Activated T-helper 17 cell treated with anti-CD3 and anti-CD28 coated beads, Interleukin-2, amount 50 U/mL, for 72 hours (primary cell): ENCODE data around the gene MIAT. TPM values are rescaled to one million over a fixed set of nuclear protein-coding genes. Genes with fewer than 3 reads are reported as not detected.

ENCODE experiments used
- ATAC-seq: fragments of 150-1000 bp; cut with Tn5 transposase; replicated peaks from 2 replicates; pipeline ENCODE4 v1.10.0; 2021; ENCODE audit warnings: mild to moderate bottlenecking, moderate library complexity
- H3K27ac Mint-ChIP-seq: one replicate; pipeline ENCODE4 v1.8.0; 2022; ENCODE audit warnings: mixed read lengths
- H3K27me3 Mint-ChIP-seq: one replicate; pipeline ENCODE4 v1.8.0; 2022; ENCODE audit warnings: mixed read lengths
- H3K36me3 Mint-ChIP-seq: one replicate; pipeline ENCODE4 v1.8.0; 2022; ENCODE audit warnings: low read depth, mild to moderate bottlenecking, mixed read lengths
- H3K4me1 Mint-ChIP-seq: one replicate; pipeline ENCODE4 v1.8.0; 2022; ENCODE audit warnings: mixed read lengths
- H3K4me3 Mint-ChIP-seq: one replicate; pipeline ENCODE4 v1.8.0; 2022; ENCODE audit warnings: mild to moderate bottlenecking, mixed read lengths
- H3K9me3 Mint-ChIP-seq: one replicate; pipeline ENCODE4 v1.8.0; 2022; ENCODE audit warnings: mixed read lengths
- total RNA-seq, 2 donors: library from RNA; stranded (reverse); gene quantifications; one replicate each; pipeline ENCODE4 v1.2.3, GENCODE V29; 2022

Gene MIAT
- total RNA-seq, 2 donors from 2014 or later = 81.2 to 166 TPM

DNA sequence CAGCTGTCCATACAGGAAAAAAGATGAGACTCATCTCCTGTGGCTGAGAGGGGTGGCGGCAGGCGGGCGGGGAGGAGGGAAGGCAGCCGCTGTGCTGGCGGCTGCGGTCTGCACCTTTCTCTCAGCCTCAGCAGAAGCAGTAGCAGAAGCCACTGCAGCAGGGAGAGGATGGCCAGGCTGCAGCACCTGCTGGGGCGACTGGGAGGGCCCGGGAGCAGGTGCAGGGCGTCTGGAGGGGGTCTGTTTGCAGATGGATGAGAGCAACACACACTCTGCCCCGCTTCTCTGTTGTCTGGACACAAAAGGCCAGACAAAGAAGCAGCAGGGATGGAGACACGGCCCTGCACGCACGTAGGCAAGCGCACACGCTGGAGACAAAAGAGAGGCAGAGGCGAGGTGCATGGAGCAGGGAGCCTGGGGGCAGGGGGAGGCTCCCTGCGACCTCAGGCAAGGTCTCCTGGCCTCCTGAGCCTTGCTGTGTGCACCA, 9.3 kb upstream of the MIAT start:
- peak overlapping the region; percentile 61 for H3K4me3 Mint-ChIP-seq
- no peaks in the 10 kb centered on the region for H3K36me3 Mint-ChIP-seq
- H3K4me1 Mint-ChIP-seq = peaks cover 50% of the 10 kb centered on the region
- H3K27me3 Mint-ChIP-seq = no peaks in the 10 kb centered on the region
- H3K27ac Mint-ChIP-seq = peak overlapping the region; percentile 58
- H3K9me3 Mint-ChIP-seq = no peaks in the 10 kb centered on the region
- peak; percentile 33 for ATAC-seq

DNA sequence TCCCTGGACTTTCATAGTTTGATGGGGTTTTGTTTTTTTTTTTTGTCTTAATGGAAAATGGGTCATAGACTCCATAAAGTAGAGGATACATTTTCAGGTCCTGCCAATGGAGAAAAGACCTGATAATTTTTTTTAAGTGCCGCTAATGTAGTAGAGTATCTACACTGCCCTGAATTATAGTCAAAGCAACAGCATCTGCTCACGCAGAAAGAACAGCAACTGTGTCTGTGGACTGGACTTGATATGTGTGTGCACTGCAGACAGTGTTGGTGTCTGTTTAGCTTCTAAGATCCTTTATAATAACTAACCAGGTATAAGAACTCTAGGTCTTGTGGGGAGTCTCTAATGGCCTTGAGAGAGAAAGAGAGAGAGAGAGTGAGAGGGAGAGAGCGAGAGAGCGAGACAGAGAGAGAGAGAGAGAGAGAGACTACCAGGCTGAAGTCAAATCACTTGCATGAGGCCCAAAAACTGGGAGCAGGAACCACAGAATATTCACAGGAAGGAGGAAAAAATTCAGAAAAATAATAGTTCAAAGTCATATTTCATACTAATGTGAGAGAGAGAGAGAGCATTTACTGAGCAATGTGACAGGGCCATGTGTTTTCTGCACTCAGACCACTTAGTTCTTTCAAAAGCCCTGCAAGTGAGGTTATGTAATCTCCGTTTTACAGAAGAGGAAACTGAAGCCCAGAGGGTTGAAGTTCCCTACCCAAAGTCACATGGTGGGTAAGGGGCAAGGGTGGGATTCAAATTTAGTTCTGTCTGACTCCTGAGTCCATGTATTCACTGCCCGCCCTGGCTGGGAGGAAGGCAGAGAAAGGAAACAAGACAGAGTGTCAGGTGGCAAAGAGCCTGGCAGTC, 8.6 kb upstream of the MIAT start:
- H3K4me3 Mint-ChIP-seq = peak overlapping the region; percentile 61
- H3K27ac Mint-ChIP-seq = peak overlapping the region; percentile 58

GRCh38 chr22:26650722-26651421, 6.5 kb upstream of the MIAT start:
- ATAC-seq = peak; percentile 84
- peak overlapping the region; percentile 27 for H3K4me3 Mint-ChIP-seq
- H3K36me3 Mint-ChIP-seq = no peaks in the 10 kb centered on the region
- H3K9me3 Mint-ChIP-seq = no peaks in the 10 kb centered on the region
- peaks cover 36% of the 10 kb centered on the region for H3K4me1 Mint-ChIP-seq
- no peaks in the 10 kb centered on the region for H3K27me3 Mint-ChIP-seq
- H3K27ac Mint-ChIP-seq = peak overlapping the region; percentile 25

More for the DNA sequence above, 8.6 kb upstream of the MIAT start:
- ATAC-seq = no peak
- no peaks in the 10 kb centered on the region for H3K27me3 Mint-ChIP-seq
- peaks cover 45% of the 10 kb centered on the region for H3K4me1 Mint-ChIP-seq
- no peaks in the 10 kb centered on the region for H3K36me3 Mint-ChIP-seq
- no peaks in the 10 kb centered on the region for H3K9me3 Mint-ChIP-seq

DNA sequence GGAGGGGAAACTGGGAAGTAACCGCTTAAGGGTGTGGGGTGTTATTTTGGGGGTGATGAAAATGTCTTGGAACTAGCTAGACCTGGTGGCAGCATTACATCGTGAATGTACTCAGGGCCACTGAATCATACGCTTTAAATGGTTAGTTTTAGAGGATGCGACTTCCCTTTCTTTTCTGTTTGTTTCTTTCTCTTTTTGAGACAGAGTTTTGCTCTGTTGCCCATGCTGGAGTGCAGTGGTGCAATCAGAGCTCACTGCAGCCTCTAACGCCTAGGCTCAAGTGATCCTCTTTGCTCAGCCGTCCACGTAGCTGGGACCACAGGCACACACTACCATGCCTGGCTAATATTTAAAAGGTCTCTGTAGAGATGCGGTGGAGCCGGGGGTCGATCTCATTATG, 5.6 kb upstream of the MIAT start:
- H3K9me3 Mint-ChIP-seq = no peaks in the 10 kb centered on the region
- H3K4me1 Mint-ChIP-seq = peaks cover 36% of the 10 kb centered on the region
- no peak for ATAC-seq
- H3K27ac Mint-ChIP-seq = no peak overlapping the region
- no peaks in the 10 kb centered on the region for H3K27me3 Mint-ChIP-seq
- no peak overlapping the region for H3K4me3 Mint-ChIP-seq
- H3K36me3 Mint-ChIP-seq = no peaks in the 10 kb centered on the region

DNA sequence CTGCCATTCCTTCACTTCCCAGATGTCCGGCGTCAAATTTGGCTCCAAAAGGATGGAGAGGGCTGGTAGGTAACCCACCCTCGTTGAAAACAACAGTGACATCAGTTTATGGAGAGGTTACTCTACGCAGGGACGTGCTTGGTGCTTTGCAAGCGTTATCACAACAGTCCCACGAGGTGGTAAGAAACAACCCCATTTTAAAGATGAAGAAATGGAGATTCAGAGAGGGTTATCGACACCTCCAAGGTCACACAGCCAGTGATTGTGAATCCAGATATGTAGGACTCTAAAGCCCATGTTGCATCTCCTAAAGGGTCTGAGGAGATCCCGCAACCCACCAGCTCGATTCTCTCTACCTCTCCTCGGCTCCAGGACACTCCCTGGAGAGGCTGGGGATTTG, 773 bp downstream of the MIAT start:
- peaks cover 19% of the 10 kb centered on the region for H3K36me3 Mint-ChIP-seq
- no peaks in the 10 kb centered on the region for H3K9me3 Mint-ChIP-seq
- H3K4me3 Mint-ChIP-seq = peak overlapping the region; percentile 94
- peaks cover 23% of the 10 kb centered on the region for H3K4me1 Mint-ChIP-seq
- ATAC-seq = peak; percentile 37
- peak overlapping the region; percentile 86 for H3K27ac Mint-ChIP-seq
- H3K27me3 Mint-ChIP-seq = no peaks in the 10 kb centered on the region

GRCh38 chr22:26658671-26659478, 1.5 kb downstream of the MIAT start:
- Mint-ChIP-seq H3K4me3 (peak overlapping the region; percentile 94), H3K36me3 (peaks cover 25% of the 10 kb centered on the region), H3K27ac (peak overlapping the region; percentile 86), H3K4me1 (peaks cover 23% of the 10 kb centered on the region), H3K27me3 (no peaks in the 10 kb centered on the region), H3K9me3 (no peaks in the 10 kb centered on the region)
- peak; percentile 90 for ATAC-seq

DNA sequence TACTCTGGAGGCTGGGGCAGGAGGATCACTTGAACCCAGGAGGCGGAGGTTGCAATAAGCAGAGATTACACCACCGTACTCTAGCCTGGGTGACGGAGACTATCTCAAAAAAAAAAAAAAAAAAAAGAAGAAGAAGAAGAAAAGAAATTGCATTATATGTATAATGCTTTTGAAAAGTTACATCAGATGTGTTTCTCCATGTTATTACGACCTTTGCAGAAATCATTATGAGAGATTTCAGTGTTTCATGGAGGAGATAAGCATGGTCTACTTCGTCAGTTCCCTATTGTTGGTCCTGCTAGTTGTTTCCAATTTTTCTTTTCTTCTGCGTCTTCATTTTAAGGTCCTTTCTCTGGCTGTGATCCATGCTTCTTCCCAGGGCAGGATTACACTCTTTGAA, 3.0 kb downstream of the MIAT start:
- ATAC-seq = no peak
- Mint-ChIP-seq H3K4me3 (peak overlapping the region; percentile 33), H3K4me1 (peaks cover 33% of the 10 kb centered on the region), H3K27ac (no peak overlapping the region), H3K36me3 (peaks cover 37% of the 10 kb centered on the region), H3K27me3 (no peaks in the 10 kb centered on the region), H3K9me3 (no peaks in the 10 kb centered on the region)

- H3K4me3 Mint-ChIP-seq = peak overlapping the region; percentile 33
- H3K36me3 Mint-ChIP-seq = peaks cover 44% of the 10 kb centered on the region
- no peaks in the 10 kb centered on the region for H3K9me3 Mint-ChIP-seq
- peaks cover 39% of the 10 kb centered on the region for H3K4me1 Mint-ChIP-seq
- no peak for ATAC-seq
- H3K27ac Mint-ChIP-seq = peak overlapping the region; percentile 66
- H3K27me3 Mint-ChIP-seq = no peaks in the 10 kb centered on the region
Measured at GRCh38 chr22:26660961-26661578, 3.7 kb downstream of the MIAT start.

GRCh38 chr22:26662160-26662559, 4.8 kb downstream of the MIAT start:
- Mint-ChIP-seq H3K9me3 (no peaks in the 10 kb centered on the region), H3K27ac (peak overlapping the region; percentile 52), H3K27me3 (no peaks in the 10 kb centered on the region), H3K4me3 (no peak overlapping the region), H3K4me1 (peaks cover 39% of the 10 kb centered on the region), H3K36me3 (peaks cover 46% of the 10 kb centered on the region)
- ATAC-seq = no peak

GRCh38 chr22:26663374-26663923, 6.1 kb downstream of the MIAT start:
- Mint-ChIP-seq H3K4me3 (no peak overlapping the region), H3K4me1 (peaks cover 35% of the 10 kb centered on the region), H3K27ac (no peak overlapping the region), H3K36me3 (peaks cover 47% of the 10 kb centered on the region), H3K27me3 (no peaks in the 10 kb centered on the region), H3K9me3 (no peaks in the 10 kb centered on the region)
- no peak for ATAC-seq

DNA sequence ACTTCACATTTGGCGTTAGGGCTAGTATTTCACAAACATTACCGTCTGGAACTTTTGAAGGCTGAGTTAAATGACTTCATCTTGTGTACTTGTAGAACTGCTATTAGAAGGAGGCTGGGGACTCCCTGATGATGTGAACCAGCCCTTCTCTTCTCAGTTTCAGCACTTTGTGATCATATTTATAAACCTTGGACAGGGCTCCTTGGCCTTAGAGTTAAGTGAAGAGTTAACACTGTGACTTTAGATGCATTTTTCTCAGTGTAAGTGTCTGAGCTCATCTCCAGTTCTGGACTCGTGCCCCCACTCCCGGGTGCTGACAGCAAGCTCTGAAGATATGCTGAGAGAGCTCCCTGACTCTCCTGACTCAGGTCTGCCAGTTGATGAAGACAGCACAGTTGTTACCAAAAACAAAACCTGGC, 8.4 kb downstream of the MIAT start:
- Mint-ChIP-seq H3K27ac (peak overlapping the region; percentile 97), H3K4me3 (peak overlapping the region; percentile 87), H3K9me3 (no peaks in the 10 kb centered on the region), H3K27me3 (no peaks in the 10 kb centered on the region), H3K36me3 (peaks cover 42% of the 10 kb centered on the region), H3K4me1 (peaks cover 44% of the 10 kb centered on the region)
- ATAC-seq = peak; percentile 42

- H3K27ac Mint-ChIP-seq = no peak overlapping the region
- peaks cover 49% of the 10 kb centered on the region for H3K4me1 Mint-ChIP-seq
- no peaks in the 10 kb centered on the region for H3K9me3 Mint-ChIP-seq
- no peak overlapping the region for H3K4me3 Mint-ChIP-seq
- H3K27me3 Mint-ChIP-seq = no peaks in the 10 kb centered on the region
- H3K36me3 Mint-ChIP-seq = peaks cover 41% of the 10 kb centered on the region
- ATAC-seq = no peak
Measured at GRCh38 chr22:26667140-26667539, 9.8 kb downstream of the MIAT start.

GRCh38 chr22:26669060-26669481, 11.7 kb downstream of the MIAT start:
- Mint-ChIP-seq H3K27me3 (no peaks in the 10 kb centered on the region), H3K4me3 (no peak overlapping the region), H3K27ac (peak overlapping the region; percentile 46), H3K4me1 (peaks cover 46% of the 10 kb centered on the region), H3K36me3 (peaks cover 41% of the 10 kb centered on the region), H3K9me3 (no peaks in the 10 kb centered on the region)
- no peak for ATAC-seq
